SK-N-MC (cell line): ENCODE measurements around the gene MACF1.

Source experiments
- EZH2 ChIP-seq: fragments of 200-600 bp; sonication (generic); IDR thresholded peaks from one replicate; pipeline ENCODE4 v1.6.1; 2017; ENCODE audit warnings: antibody characterized with exemption
- FOXP2 ChIP-seq: optimal IDR thresholded peaks from 2 replicates; pipeline ENCODE3; 2011; ENCODE audit warnings: mild to moderate bottlenecking, moderate library complexity; ENCODE audit not compliant: insufficient read depth; ENCODE audit errors: extremely low read length, control extremely low read depth
- POLR2AphosphoS5 ChIP-seq: IDR thresholded peaks from 2 replicates; pipeline ENCODE4 v1.6.1; 2012; ENCODE audit warnings: mild to moderate bottlenecking, low read depth, low read length, borderline replicate concordance

- TF ChIP-seq EZH2 (no peak), POLR2AphosphoS5 (no peak), FOXP2 (no peak)
Measured at GRCh38 chr1:39384305-39384704, 179.8 kb downstream of the MACF1 start.
